Thoracic aorta (tissue), 2 donors: ENCODE data around the gene LRRC8A. TPM values are rescaled to one million over a fixed set of nuclear protein-coding genes. Genes with fewer than 3 reads are reported as not detected.

Experiments used
- ATAC-seq: fragments of 150-250 bp; one replicate; pipeline ENCODE4 v1.8.0; 2017; ENCODE audit warnings: low read depth; ENCODE audit not compliant: insufficient number of reproducible peaks, low FRiP score
- DNase-seq: peaks from one replicate; pipeline ENCODE4 v3.0.0-alpha.2; 2020; ENCODE audit warnings: low spot score
- H3K27ac ChIP-seq, 2 donors: fragments of 200-600 bp; sonication (generic); 1 replicate in 1 of 2; 2 replicates in 1 of 2; pipeline ENCODE4 v1.5.1; 2016; ENCODE audit warnings: mild to moderate bottlenecking in 2 of 2, moderate library complexity in 2 of 2
- H3K27me3 ChIP-seq: fragments of 200-600 bp; sonication (generic); replicated peaks from 2 replicates; pipeline ENCODE4 v1.6.0; 2016; ENCODE audit warnings: mild to moderate bottlenecking; ENCODE audit not compliant: insufficient read depth
- H3K36me3 ChIP-seq: fragments of 200-600 bp; sonication (generic); one replicate; pipeline ENCODE4 v1.5.1; 2016
- H3K4me1 ChIP-seq, 2 donors: fragments of 200-600 bp; sonication (generic); 1 replicate in 1 of 2; 2 replicates in 1 of 2; pipeline versions ENCODE4 v1.5.1 to v1.6.0; 2016; ENCODE audit warnings: low read depth in 2 of 2, mild to moderate bottlenecking in 1 of 2; ENCODE audit not compliant: control insufficient read depth in 1 of 2
- H3K4me3 ChIP-seq: fragments of 200-600 bp; sonication (generic); 2 replicates; pipeline ENCODE4 v1.5.1; 2016; ENCODE audit warnings: mild to moderate bottlenecking
- H3K9me3 ChIP-seq: fragments of 200-600 bp; sonication (generic); 2 replicates; pipeline ENCODE4 v1.5.1; 2016
- CTCF ChIP-seq: fragments of 200-600 bp; sonication (generic); IDR thresholded peaks from one replicate; pipeline ENCODE4 v1.5.1; 2019; ENCODE audit warnings: antibody characterized with exemption
- total RNA-seq, 2 donors: library from RNA; depleted of rRNA; stranded (reverse); fragments of >200 nt; gene quantifications; one replicate each; pipeline versions ENCODE4 v1.1.0 to v1.2.3, GENCODE V29; 2016

The LRRC8A gene
- 100 to 1,000 TPM; 125 to 161 TPM for total RNA-seq

GRCh38 chr9:128881884-128882676 lies at the start of gene LRRC8A, which contains the start of gene KYAT1:
TSS of gene LRRC8A (plus strand) at chr9:128882133. CDS start at chr9:128907165, 25,032 bp downstream.
TSS of gene KYAT1 (minus strand) at chr9:128881950. CDS start at chr9:128845405, 36,545 bp downstream.
- Histone ChIP-seq H3K27me3 (no peaks in the 10 kb centered on the region), H3K36me3 (peaks cover 14% of the 10 kb centered on the region), H3K4me1 (peaks cover 26 to 76% of the 10 kb centered on the region in 2 donors), H3K4me3 (peak within 1 kb of the TSS; percentile 96), H3K27ac (peak within 1 kb of the TSS; percentile 93 to 97), H3K9me3 (no peaks in the 10 kb centered on the region)
- peak; percentile 68 for ATAC-seq
- DNase-seq: peak; percentile 93
- TF ChIP-seq CTCF: peak; percentile 7

GRCh38 chr9:128833696-128834095 lies 48.2 kb upstream of the LRRC8A start:
- no peaks in the 10 kb centered on the region for H3K9me3 ChIP-seq
- H3K27ac ChIP-seq: no peak overlapping the region
- TF ChIP-seq CTCF: no peak
- no peak overlapping the region for H3K4me3 ChIP-seq
- ATAC-seq: no peak
- no peaks in the 10 kb centered on the region for H3K27me3 ChIP-seq
- no peak for DNase-seq
- peaks cover 6 to 11% of the 10 kb centered on the region in 2 donors for H3K4me1 ChIP-seq
- peaks cover 8% of the 10 kb centered on the region for H3K36me3 ChIP-seq

- no peak for DNase-seq
Observed at GRCh38 chr9:128835246-128836210, 46.4 kb upstream of the LRRC8A start.

GRCh38 chr9:128836509-128837145 lies 45.3 kb upstream of the LRRC8A start:
- ATAC-seq: no peak
- Histone ChIP-seq H3K9me3 (no peaks in the 10 kb centered on the region), H3K4me3 (no peak overlapping the region), H3K4me1 (no peaks in the 10 kb centered on the region), H3K36me3 (peaks cover 8% of the 10 kb centered on the region), H3K27me3 (no peaks in the 10 kb centered on the region), H3K27ac (no peak overlapping the region)
- DNase-seq: no peak
- TF ChIP-seq CTCF: no peak

More at GRCh38 chr9:128835246-128836210, 46.4 kb upstream of the LRRC8A start:
- no peaks in the 10 kb centered on the region for H3K9me3 ChIP-seq
- no peak overlapping the region for H3K4me3 ChIP-seq
- no peaks in the 10 kb centered on the region for H3K27me3 ChIP-seq
- no peak for TF ChIP-seq CTCF
- no peak overlapping the region for H3K27ac ChIP-seq
- ATAC-seq: no peak
- peaks cover 8% of the 10 kb centered on the region for H3K36me3 ChIP-seq
- no peaks in the 10 kb centered on the region for H3K4me1 ChIP-seq
